Embryonic facial prominence (tissue), 1 donor: ENCODE measurements around the gene HTR4.
"Not testable (repeated sequence)": the region's sequence is repeated elsewhere in the genome, so short reads cannot be mapped to it uniquely, and the experiment has no call there.

Source experiments
- DNase-seq: peaks from one replicate; pipeline ENCODE4 v3.0.0-alpha.2; 2016; ENCODE audit errors: extremely low spot score

HTR4 gene, protein sequence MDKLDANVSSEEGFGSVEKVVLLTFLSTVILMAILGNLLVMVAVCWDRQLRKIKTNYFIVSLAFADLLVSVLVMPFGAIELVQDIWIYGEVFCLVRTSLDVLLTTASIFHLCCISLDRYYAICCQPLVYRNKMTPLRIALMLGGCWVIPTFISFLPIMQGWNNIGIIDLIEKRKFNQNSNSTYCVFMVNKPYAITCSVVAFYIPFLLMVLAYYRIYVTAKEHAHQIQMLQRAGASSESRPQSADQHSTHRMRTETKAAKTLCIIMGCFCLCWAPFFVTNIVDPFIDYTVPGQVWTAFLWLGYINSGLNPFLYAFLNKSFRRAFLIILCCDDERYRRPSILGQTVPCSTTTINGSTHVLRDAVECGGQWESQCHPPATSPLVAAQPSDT

DNA sequence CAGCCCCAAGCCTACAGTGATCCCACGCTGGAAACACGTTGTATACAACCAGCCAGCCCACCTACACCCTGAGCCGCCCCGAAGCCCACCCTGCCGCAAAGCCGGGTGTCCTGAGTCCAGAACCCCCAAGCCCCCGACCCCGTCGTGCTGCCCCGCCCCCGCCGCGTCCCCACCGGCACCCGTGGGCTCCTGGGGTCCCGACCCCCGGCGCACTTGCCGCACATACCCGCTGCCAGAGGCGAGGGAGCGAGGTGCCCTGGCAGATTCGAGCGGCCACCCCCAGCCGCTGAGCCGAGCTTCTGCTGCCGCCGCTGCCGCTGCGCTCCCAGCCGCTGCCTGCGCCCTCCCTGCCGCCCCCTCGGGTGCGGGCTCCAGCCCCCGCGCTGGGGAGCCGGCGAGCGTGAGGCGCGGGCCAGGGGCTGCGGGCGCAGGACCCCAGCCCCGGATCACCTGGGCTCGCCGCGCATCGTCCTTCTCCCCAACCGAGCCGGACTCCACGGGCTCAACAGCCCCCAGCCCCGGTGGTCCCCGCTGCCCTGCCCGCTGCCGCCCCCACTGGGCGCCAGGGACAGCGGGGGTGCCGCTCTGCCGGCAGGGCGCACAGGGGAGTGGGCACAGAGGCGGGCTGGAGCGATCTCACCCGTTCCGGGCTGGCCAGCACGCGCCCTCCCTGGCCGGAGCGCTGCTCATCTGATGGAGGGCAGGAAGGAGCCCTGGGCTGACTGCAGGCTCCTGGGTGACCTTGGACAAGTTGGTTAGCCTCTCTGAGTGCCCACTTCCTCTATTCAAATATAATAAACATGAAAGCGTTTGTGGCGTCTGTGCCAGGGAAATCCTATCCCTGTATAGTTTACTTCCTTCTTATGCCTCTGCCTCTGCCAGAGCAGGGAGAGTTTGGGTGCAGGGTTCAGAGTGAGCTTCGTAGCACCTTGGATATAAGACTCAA lies at the start of gene HTR4:
TSS of gene HTR4 (minus strand) at position 692 of the 946 bp plus-strand sequence. CDS start 17,513 bp downstream, outside the sequence.
- no peak for DNase-seq

DNA sequence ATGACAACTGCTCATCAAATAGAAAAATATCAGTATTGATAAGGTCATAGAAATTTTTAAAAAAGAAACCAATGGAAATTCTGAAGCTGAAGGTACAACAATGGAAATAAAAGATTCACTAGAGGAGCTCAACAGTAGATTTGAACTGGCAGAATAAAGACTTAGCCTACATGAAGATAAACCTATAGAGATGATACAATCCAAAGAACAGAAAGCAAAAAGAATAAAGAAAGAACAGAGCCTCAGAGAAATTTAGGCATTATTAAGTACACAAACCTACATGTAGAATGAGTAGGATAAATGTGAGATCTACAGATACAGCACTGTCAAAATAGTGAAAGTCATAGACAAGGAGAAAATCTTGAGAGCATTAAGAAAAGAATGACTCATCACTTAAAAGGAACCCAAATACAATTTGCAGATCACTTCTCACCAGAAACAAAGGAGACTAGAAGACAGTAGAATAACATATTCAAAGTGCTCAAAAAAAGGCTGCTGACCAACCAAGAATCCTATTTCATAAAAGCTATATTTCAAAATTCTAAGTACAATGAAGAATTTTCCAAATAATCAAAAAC lies 47.8 kb upstream of the HTR4 start:
- no peak for DNase-seq

DNA sequence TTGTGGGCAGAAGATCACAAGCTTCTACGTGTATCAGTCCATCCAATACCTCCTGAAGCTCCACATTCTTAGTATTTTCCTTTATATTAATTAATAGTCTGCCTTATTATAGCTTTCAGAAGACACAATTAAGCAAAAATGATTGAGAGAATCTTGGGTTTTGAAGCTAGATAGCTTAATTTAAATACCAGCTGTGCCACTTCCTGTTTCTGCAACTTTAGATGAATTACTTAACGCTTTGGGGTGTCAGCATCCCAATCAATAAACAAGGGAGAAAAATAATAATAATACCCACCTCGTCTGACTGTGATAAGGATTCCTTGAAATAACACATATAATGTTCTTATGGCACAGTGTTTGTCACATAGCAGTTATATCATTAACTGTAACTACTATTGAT lies 44.7 kb upstream of the HTR4 start:
- no peak for DNase-seq

DNA sequence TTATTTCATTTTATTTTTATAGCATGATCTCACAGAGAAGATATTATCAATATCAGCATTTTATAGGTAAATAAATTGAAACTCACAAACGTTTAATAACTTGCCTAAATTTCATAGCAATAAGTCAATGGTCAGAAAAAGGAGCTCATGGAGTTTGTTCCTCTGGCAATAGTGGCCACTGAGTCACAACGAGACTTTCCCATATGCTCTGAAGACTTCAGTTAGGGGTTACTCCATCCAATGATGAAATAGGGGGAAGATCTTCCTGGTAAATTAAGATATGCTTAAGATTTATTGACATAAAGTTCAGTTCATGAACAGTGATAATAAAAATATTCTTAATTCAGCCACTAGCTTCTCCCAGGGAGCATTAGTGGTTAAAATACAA lies 43.5 kb upstream of the HTR4 start:
- DNase-seq = no peak

DNA sequence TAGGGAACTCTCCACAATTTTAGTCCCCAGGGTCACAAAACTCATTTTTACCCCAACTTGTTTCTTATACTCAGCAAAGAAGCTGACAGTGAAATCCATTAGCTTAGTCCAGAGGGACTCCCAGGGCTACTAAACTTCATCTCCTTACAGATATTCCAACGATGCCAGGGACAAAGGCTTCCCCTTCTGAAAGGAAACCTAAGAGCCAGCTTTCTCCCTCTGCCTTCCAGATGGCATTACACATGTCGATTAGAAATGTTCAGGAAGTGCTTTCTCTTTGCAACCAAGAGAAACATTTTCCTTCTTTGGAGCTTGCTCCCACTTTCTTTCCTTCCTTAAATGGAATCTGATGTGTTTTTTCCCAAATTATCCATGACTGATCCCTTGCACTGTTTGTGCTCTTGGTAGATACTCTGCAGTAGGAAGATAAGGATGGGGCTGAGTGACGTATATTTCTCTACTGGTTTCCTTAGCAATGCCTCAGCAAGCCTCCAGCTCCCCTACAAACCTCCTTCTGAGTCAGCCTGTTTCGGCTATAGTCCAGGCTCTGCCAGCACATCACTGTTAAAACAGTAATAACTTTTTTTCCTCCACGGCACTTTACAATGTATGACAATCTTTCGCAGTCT lies 43.0 kb upstream of the HTR4 start:
- no peak for DNase-seq

DNA sequence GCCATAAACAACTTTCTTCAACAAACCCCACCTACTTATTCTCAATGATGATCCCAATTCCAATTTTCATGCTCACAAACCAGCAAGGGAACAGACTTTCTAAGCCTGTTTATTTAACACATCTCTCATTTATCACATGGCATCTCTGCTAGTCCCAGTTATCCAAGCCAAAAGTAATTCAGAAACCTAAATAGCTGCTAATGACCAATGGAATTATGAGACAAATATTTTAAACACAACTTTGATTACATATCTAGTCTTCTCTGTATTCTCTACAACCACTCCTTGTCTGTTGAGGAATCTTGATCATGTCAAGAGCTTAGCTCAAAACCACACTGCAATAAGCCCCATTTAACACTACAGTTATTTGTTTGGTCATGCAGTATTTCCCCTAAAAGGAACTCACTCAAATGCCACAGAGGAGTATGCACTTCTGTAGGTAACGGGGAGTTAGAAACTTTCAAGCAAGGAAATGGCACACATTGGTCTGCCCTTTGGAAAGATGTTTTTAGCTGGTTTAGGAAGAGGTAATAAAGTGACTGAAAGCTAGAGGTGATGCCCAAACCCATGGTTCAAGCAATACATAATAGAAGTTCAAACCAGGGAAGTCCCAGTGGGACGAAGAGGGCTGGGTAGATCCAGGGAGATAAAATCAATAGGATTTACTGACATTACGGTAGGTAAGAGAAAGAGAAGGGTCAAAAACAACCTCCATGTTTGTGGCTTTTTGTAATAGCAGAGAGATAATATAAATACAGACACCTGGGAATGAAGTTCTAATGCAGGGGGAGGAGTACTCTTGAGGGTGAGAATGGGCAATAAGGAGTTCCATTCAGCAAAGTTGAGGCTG lies 42.1 kb upstream of the HTR4 start:
- no peak for DNase-seq

DNA sequence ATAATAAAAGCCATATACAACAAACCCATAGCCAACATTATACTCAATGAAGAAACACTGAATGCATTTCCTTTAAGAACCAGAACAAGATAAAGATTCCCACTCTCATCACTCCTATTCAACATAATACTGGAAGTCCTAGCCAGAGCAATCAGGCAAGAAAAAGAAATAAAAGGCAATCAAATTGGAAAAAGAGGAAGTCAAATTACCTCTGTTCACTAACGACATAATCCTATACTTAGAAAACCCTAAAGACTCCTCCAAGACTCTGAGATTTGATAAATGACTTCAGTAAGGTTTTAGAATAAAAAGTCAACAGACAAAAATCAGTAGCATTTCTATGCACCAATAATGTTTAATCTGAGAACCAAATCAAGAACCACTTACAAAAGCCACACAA lies 36.6 kb upstream of the HTR4 start:
- no peak for DNase-seq

DNA sequence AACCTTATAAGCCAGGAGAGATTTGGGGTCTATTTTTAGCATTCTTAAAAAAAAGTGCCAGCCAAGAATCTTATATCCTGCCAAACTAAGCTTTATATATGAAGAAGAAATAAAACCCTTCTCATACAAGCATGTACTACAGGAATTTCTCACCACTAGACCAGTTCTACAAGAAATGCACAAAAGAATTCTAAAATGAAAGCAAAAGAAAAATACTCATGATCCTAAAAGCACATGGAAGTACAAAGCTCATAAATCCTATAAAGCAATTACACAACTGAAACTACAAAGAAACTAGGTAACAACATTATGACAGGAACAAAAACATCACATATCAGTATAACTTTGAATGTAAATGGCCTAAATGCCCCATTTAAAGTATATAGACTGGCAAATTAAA lies 34.5 kb upstream of the HTR4 start:
- DNase-seq = no peak

DNA sequence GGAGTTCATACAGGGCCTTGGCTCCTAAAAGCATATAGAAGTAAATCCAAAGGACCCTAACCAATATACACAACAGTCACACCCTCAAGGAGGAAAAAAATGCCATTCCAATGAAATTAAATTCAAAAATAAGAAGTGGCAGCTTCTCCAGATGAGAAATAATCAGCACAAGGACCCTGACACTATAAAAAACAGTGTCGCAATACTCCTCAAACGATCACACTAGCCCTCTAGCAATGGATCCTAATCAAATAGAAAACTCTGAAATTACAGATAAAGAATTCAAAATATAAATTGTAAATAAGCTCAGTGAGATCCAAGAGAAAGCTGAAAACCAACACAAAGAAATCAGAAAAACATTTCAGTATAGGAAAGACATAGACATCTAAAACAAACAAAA lies 33.5 kb upstream of the HTR4 start:
- no peak for DNase-seq

DNA sequence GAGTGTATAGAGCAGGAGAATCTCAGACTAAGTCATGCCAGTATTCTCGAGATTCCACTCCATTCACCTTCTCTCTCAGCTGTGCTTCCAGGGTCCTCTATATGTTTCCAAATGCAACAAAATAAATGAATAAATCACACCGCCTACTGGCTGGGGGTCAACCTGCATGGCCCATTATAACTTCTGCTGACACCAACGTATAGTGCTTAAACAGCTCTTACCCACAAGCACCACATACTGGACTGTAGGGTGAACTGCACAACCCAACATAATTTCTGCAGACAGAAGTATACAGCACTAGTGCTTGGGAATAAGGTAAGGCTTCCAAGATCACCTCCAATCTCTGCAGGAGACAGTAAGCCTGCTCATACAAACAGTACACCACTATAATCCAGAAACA lies 33.1 kb upstream of the HTR4 start:
- no peak for DNase-seq

DNA sequence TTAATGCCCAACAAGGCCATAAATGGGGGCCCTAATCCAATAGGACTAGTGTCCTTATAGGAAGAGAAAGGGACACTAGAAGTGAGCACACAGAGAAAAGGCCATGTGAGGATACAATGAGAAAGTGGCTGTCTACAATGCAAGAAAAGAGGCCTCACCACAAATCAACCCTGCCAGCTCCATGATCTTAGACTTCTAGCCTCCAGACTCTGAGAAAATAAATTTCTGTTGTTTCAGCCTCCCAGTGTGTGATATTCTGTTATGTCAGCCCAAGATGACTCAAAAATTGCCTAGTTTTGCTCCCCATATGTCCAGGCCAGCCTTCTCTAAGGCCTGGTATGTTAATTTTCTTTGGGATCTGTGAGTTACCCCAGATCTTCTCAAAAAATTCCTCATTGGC lies 32.3 kb upstream of the HTR4 start:
- DNase-seq = no peak

DNA sequence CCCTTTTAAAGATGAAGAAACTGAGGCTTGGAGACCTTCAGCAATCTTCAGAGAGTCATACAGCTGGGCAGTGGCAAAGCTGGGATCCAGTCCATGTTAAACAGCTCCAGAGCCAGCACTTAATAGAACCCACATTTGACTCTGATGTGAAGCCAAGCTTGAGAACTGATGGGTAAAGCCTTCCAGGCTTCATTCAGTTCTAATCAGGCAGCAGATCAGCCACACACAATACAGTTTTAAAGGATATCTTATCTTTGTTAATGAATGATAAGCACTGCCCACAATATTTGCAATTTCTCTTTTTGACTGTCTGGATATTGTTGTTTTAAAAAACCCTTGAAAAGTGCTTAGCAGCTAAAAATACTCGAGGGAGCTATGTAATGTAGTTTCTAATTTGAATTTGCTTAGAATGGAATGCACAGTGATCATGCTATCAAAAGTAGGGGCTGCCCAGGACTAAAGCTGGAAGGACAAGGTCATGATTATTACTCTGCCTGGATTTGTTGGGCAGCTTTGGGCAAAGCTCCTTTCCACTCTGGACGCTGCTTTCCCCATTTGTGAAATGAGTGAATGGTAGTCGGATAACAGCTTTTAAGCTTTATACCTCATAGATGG lies 31.3 kb upstream of the HTR4 start:
- DNase-seq = no peak

DNA sequence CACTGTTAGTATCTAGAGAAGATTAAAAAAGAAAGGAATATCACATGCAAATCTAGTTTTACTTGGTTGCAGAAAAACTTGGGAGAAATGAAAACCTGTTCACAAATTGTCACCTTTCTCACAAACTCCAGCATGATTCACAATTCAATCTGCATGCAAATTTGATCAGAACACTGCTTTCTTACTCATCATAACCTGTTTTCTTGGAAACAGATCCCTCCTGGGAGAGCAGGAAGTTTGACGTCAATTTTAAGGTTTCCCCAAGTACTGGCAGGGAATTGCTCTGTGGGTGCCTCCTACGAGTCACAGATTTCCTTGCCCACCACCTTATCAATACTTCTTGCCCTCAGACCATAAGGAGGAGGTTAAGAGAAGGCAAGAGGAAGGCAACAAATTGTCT lies 30.2 kb upstream of the HTR4 start:
- DNase-seq = no peak

DNA sequence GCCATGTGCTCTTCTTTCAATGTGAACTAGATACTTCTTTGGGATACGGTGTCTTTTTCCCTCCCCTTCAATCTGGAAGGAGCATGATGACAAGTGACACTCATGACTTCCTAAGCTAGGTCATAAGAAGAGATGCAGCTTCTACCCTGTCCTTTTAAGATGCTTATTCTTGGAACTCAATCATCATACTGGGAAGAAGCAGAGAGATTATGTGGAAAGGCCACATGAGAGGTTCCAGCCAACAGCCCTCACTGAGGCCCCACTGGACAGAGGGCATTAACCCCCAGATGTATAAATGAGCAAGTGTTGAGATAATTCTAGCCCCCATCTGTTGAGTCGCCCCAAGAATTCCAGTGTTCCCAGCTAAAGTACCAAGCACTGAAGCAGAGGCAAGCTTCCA lies 29.3 kb upstream of the HTR4 start:
- DNase-seq = no peak

DNA sequence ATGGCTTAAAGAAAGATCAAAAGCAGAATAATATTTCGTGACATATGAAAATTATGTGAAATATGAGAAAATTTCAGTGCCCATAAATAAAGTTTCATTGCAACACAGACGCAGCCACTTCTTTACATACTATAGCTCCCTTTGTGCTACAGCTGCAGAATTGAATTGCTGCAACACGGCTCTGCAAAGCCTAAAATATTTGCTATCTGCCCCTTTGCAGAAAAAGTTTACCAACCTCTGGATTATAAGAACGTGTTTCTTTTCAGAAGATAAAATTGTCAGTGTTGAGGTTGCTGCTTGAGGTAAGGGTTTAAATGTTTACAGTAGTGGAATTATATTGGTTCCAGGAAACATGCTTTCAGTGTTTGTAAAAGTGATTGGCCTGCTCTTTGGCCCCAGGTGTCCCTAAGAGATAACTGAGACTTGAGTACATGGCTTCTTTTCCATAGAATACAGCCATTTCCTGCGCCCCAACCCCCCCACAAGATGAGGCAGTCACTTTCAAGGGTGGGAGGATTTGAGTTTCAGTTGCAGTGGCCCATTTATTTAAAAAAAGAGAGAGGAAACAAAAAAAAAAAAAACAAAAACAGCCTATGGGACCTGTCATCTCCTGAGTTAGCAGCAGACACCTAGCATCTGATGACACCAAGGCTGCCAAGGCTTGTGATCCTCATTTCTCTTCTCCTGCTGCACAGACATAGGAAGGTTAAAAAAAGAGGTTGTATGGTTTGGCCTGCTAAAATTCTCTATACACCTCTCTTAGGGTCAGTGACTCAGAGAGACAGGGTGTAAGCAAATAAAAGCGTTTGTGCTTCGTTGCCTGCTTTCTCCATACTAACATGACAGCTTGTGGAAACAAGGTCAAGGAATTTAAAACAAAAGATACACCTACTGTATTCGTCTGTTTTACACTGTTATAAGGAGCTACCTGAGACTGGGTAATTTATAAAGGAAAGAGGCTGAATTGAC lies 28.0 kb upstream of the HTR4 start:
- DNase-seq = no peak

DNA sequence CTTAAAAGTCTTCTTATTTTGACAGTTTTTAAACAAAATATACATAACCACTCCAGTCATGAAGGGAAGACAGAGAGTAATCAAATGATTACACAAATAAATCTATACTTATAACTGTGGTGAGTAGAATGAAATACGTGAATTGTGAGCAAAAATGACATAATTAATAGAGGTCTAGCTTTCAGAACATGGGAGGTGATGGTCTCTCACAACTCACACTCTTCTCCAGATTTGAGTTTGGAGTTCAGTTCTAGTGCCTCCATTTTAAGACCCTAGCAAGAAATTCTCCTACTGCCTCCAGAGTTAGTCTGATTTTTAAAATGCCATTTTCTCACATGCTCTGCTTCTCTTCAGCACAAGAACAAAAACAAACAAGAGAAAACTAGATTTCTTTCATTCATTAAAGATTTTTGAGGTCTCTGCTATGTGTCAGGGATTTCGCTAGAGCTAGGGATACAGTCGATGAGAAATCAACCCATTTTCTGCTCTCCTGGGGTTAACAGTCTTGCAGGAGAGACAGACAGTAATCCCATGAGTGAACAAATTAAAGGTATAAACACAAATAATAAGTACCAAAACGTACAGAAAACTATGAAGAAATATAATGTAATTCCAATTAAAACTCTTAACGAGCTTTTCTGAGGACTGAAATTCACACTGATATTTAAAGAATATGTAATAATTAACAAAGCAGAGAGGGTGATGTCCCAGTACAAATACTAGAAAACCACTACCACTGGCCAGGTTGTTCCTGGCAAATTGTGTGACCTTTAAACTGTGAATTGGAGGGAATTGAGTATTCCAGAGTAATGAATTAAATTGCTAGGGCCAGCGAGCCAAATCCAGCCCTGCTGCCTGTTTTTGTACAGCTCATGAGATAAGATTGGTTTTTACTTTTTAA lies 27.1 kb upstream of the HTR4 start:
- no peak for DNase-seq

DNA sequence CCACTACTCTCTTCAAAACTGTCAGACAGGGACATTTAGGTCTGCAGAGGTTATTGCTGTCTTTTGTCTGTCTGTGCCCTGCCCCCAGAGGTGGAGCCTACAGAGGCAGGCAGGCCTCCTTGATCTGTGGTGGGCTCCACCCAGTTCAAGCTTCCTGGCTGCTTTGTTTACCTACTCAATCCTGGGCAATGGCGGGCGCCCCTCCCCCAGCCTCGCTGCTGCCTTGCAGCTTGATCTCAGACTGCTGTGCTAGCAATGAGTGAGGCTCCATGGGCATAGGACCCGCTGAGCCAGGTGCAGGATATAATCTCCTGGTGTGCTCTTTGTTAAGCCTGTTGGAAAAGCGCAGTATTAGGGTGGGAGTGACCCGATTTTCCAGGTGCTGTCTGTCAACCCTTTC lies 19.4 kb upstream of the HTR4 start:
- DNase-seq = not testable (repeated sequence)

DNA sequence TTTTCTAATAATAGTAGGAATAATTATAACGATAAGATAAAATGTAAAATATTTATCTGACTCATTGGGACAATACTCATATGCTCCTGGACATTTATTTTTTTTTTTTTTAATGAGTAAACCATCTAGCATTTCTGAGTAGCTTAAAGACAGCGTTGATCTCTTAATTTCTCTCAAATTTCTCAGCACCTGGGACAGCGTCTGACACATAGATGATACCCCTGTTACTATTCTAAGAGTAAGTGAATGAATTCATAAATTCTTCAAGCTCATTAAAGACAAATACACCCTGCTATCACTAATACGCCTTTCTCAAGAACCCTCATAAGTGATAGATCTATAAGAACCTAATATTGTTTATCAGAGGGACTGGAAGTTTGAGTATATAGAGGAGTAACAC lies 12.0 kb upstream of the HTR4 start:
- DNase-seq = no peak

DNA sequence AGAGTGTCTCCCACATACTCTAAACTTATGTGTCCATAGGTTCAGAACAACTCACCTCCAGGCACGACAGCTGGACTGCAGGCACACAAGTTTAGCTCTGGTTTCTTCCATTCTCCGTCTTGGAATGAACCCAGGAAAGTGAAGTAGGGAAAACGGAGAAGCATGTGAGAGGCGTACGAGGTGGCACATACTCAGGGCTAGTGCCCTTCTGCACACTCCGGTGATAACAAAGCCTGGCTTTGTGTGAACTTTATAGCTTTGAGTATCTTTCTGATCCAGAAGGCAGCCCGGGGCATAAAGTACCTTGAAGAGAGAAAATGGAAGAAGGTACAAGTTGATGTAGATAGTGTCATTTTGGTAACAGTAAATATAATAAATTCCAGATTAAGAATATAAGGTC lies 11.1 kb upstream of the HTR4 start:
- no peak for DNase-seq
